ENCODE data around the gene CHI3L2. TPM values are rescaled to one million over a fixed set of nuclear protein-coding genes. Genes with fewer than 3 reads are reported as not detected.

The CHI3L2 gene
- total RNA-seq, 1 donor from 2014 or later, result 1.3 TPM

- peak overlapping the region; percentile 32 for H3K4me3 Mint-ChIP-seq (ENCODE audit: unreplicated experiment)
- H3K36me3 Mint-ChIP-seq (ENCODE audit: low read depth, unreplicated experiment), result peaks cover 3% of the 10 kb centered on the region
- H3K9me3 Mint-ChIP-seq (ENCODE audit: unreplicated experiment), result no peaks in the 10 kb centered on the region
- no peak overlapping the region for H3K27ac Mint-ChIP-seq (ENCODE audit: unreplicated experiment)
- TF ChIP-seq CTCF (IDR thresholded peaks at IDR 0.05; ENCODE audit: unreplicated experiment), result no peak
- DNase-seq (ENCODE audit: low spot score), result no peak
- H3K27me3 Mint-ChIP-seq (ENCODE audit: unreplicated experiment), result peaks cover 6% of the 10 kb centered on the region
- peaks cover 77% of the 10 kb centered on the region for H3K4me1 Mint-ChIP-seq (ENCODE audit: unreplicated experiment)
Observed at GRCh38 chr1:111216751-111217150, 10.8 kb upstream of the CHI3L2 start.

- Mint-ChIP-seq H3K9me3 (ENCODE audit: unreplicated experiment) (no peaks in the 10 kb centered on the region), H3K27me3 (ENCODE audit: unreplicated experiment) (peaks cover 6% of the 10 kb centered on the region), H3K27ac (ENCODE audit: unreplicated experiment) (no peak overlapping the region), H3K4me1 (ENCODE audit: unreplicated experiment) (peaks cover 81% of the 10 kb centered on the region), H3K36me3 (ENCODE audit: low read depth, unreplicated experiment) (peaks cover 3% of the 10 kb centered on the region), H3K4me3 (ENCODE audit: unreplicated experiment) (no peak overlapping the region)
- DNase-seq (ENCODE audit: low spot score), result no peak
- TF ChIP-seq CTCF (IDR thresholded peaks at IDR 0.05; ENCODE audit: unreplicated experiment), result no peak
Observed at GRCh38 chr1:111217183-111217910, 10.2 kb upstream of the CHI3L2 start.

- H3K4me1 Mint-ChIP-seq (ENCODE audit: unreplicated experiment), result peaks cover 76% of the 10 kb centered on the region
- peaks cover 6% of the 10 kb centered on the region for H3K27me3 Mint-ChIP-seq (ENCODE audit: unreplicated experiment)
- no peak for TF ChIP-seq CTCF (IDR thresholded peaks at IDR 0.05; ENCODE audit: unreplicated experiment)
- no peak for DNase-seq (ENCODE audit: low spot score)
- H3K27ac Mint-ChIP-seq (ENCODE audit: unreplicated experiment), result peak overlapping the region; percentile 80
- H3K36me3 Mint-ChIP-seq (ENCODE audit: low read depth, unreplicated experiment), result peaks cover 3% of the 10 kb centered on the region
- no peak overlapping the region for H3K4me3 Mint-ChIP-seq (ENCODE audit: unreplicated experiment)
- H3K9me3 Mint-ChIP-seq (ENCODE audit: unreplicated experiment), result no peaks in the 10 kb centered on the region
Observed at GRCh38 chr1:111218701-111219556, 8.6 kb upstream of the CHI3L2 start.

- H3K27ac Mint-ChIP-seq (ENCODE audit: unreplicated experiment), result peak overlapping the region; percentile 80
- no peak for TF ChIP-seq CTCF (IDR thresholded peaks at IDR 0.05; ENCODE audit: unreplicated experiment)
- no peak overlapping the region for H3K4me3 Mint-ChIP-seq (ENCODE audit: unreplicated experiment)
- H3K9me3 Mint-ChIP-seq (ENCODE audit: unreplicated experiment), result no peaks in the 10 kb centered on the region
- peaks cover 6% of the 10 kb centered on the region for H3K27me3 Mint-ChIP-seq (ENCODE audit: unreplicated experiment)
- H3K4me1 Mint-ChIP-seq (ENCODE audit: unreplicated experiment), result peaks cover 68% of the 10 kb centered on the region
- no peak for DNase-seq (ENCODE audit: low spot score)
- peaks cover 3% of the 10 kb centered on the region for H3K36me3 Mint-ChIP-seq (ENCODE audit: low read depth, unreplicated experiment)
Observed at GRCh38 chr1:111219557-111220286, 7.8 kb upstream of the CHI3L2 start.

Data from endothelial cell (in vitro differentiated cells).